ENCODE results near the gene FAM184B.

The FAM184B gene

GRCh38 chr4:17771284-17771908 lies 10.0 kb downstream of the FAM184B start:
- no peak for DNase-seq

- no peak for DNase-seq
Measured at GRCh38 chr4:17770845-17771244, 10.6 kb downstream of the FAM184B start.

GRCh38 chr4:17769406-17770174 lies 11.8 kb downstream of the FAM184B start:
- no peak for DNase-seq

GRCh38 chr4:17766826-17767458 lies 14.5 kb downstream of the FAM184B start:
- DNase-seq, result no peak

GRCh38 chr4:17765514-17766286 lies 15.7 kb downstream of the FAM184B start:
- DNase-seq, result no peak

GRCh38 chr4:17763931-17764330 lies 17.5 kb downstream of the FAM184B start:
- no peak for DNase-seq

- no peak for DNase-seq
Measured at GRCh38 chr4:17763416-17763815, 18.0 kb downstream of the FAM184B start.

GRCh38 chr4:17762726-17763125 lies 18.7 kb downstream of the FAM184B start:
- DNase-seq, result no peak

- no peak for DNase-seq
Measured at GRCh38 chr4:17761062-17761461, 20.4 kb downstream of the FAM184B start.

- no peak for DNase-seq
Measured at GRCh38 chr4:17760626-17761025, 20.8 kb downstream of the FAM184B start.

- DNase-seq, result no peak
Measured at GRCh38 chr4:17758485-17758884, 22.9 kb downstream of the FAM184B start.

GRCh38 chr4:17757621-17758020 lies 23.8 kb downstream of the FAM184B start:
- no peak for DNase-seq

- DNase-seq, result no peak
Measured at GRCh38 chr4:17753646-17754045, 27.8 kb downstream of the FAM184B start.

- DNase-seq, result no peak
Measured at GRCh38 chr4:17740702-17741101, 40.7 kb downstream of the FAM184B start.

GRCh38 chr4:17736484-17736883 lies 44.9 kb downstream of the FAM184B start:
- DNase-seq, result no peak

- DNase-seq, result no peak
Measured at GRCh38 chr4:17726911-17727310, 54.5 kb downstream of the FAM184B start.

- DNase-seq, result no peak
Measured at GRCh38 chr4:17723648-17724047, 57.8 kb downstream of the FAM184B start.

GRCh38 chr4:17722356-17722700 lies 59.1 kb downstream of the FAM184B start:
- DNase-seq, result no peak

- no peak for DNase-seq
Measured at GRCh38 chr4:17721496-17722355, 59.7 kb downstream of the FAM184B start.

- DNase-seq, result no peak
Measured at GRCh38 chr4:17719106-17719505, 62.3 kb downstream of the FAM184B start.

GRCh38 chr4:17718471-17718870 lies 63.0 kb downstream of the FAM184B start:
- no peak for DNase-seq

- DNase-seq, result no peak
Measured at GRCh38 chr4:17717301-17717700, 64.1 kb downstream of the FAM184B start.
